BE2C (cell line): ENCODE data around the gene TAPBPL.
"Not testable (repeated sequence)": the region's sequence is repeated elsewhere in the genome, so short reads cannot be mapped to it uniquely, and the experiment has no call there.

Experiments used
- DNase-seq: peaks from one replicate; pipeline ENCODE4 v3.0.0-alpha.2; 2020
- H3K27me3 ChIP-seq: fragments of 250-450 bp; sonication (Bioruptor Pico); 2 replicates; pipeline ENCODE4 v1.5.1; 2020; ENCODE audit warnings: mild to moderate bottlenecking
- H3K36me3 ChIP-seq: fragments of 250-450 bp; sonication (Bioruptor Pico); 2 replicates; pipeline ENCODE4 v1.5.1; 2020; ENCODE audit warnings: mild to moderate bottlenecking
- H3K4me1 ChIP-seq: fragments of 250-450 bp; sonication (Bioruptor Pico); 2 replicates; pipeline ENCODE4 v1.5.1; 2020
- H3K4me3 ChIP-seq: 2 replicates; pipeline ENCODE4 v1.5.1; 2011; ENCODE audit warnings: low read depth, low read length
- H3K9me3 ChIP-seq: fragments of 250-450 bp; sonication (Bioruptor Pico); 2 replicates; pipeline ENCODE4 v1.5.1; 2020
- TF ChIP-seq, protein P1 (sequence below): IDR thresholded peaks from 2 replicates; pipeline ENCODE4 v1.5.1; 2012; ENCODE audit warnings: mild to moderate bottlenecking, low read depth, low read length

The TAPBPL gene

DNA sequence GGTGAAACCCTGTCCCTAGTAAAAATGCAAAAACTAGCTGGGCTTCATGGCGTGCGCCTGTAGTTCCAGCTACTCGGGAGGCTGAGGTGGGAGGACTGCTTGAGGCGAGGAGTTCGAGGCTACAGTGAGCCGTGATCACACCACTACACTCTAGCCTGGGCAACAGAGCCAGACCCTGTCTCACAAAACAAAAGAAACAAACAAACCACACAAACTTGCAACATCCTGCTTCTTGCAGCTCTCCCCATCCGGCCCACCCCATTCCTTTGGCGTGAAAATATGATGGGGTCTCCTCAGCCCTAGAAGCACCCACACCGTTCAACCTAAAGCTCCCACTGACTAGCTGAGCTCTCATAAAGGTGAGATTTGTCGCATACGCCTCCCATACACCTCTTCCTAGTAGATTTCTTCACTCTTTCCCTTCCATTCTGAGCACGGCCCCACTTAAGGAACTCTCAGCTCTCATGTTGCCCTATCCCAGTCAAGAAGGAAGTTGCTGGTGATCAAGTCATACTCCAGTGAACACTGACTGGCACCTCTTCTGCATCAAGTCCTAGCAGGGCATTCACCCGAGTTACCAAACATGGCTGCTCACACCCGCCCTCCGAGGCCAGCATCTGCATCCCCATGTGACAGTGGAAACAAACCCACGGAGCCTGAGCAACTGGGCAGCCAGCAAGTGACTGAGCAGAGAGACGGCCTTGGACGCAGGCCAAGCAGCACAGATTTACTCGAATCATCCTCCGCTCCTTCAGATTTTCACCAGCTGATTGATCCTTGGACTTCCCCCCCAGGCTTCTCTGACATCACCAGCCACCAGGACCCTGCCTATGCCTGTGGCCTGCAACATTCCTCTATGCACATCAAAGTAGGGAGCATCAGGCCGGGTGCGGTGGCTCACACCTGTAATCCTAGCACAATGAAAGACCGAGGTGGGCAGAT, 26.0 kb upstream of the TAPBPL start:
- H3K4me1 ChIP-seq: peaks cover 4% of the 10 kb centered on the region; the same call in 1 of the 2 replicates
- DNase-seq: no peak
- no peaks in the 10 kb centered on the region for H3K27me3 ChIP-seq
- TF ChIP-seq, protein P1, sequence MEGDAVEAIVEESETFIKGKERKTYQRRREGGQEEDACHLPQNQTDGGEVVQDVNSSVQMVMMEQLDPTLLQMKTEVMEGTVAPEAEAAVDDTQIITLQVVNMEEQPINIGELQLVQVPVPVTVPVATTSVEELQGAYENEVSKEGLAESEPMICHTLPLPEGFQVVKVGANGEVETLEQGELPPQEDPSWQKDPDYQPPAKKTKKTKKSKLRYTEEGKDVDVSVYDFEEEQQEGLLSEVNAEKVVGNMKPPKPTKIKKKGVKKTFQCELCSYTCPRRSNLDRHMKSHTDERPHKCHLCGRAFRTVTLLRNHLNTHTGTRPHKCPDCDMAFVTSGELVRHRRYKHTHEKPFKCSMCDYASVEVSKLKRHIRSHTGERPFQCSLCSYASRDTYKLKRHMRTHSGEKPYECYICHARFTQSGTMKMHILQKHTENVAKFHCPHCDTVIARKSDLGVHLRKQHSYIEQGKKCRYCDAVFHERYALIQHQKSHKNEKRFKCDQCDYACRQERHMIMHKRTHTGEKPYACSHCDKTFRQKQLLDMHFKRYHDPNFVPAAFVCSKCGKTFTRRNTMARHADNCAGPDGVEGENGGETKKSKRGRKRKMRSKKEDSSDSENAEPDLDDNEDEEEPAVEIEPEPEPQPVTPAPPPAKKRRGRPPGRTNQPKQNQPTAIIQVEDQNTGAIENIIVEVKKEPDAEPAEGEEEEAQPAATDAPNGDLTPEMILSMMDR: no peak
- H3K36me3 ChIP-seq: no peaks in the 10 kb centered on the region
- H3K9me3 ChIP-seq: no peaks in the 10 kb centered on the region
- no peak overlapping the region for H3K4me3 ChIP-seq

DNA sequence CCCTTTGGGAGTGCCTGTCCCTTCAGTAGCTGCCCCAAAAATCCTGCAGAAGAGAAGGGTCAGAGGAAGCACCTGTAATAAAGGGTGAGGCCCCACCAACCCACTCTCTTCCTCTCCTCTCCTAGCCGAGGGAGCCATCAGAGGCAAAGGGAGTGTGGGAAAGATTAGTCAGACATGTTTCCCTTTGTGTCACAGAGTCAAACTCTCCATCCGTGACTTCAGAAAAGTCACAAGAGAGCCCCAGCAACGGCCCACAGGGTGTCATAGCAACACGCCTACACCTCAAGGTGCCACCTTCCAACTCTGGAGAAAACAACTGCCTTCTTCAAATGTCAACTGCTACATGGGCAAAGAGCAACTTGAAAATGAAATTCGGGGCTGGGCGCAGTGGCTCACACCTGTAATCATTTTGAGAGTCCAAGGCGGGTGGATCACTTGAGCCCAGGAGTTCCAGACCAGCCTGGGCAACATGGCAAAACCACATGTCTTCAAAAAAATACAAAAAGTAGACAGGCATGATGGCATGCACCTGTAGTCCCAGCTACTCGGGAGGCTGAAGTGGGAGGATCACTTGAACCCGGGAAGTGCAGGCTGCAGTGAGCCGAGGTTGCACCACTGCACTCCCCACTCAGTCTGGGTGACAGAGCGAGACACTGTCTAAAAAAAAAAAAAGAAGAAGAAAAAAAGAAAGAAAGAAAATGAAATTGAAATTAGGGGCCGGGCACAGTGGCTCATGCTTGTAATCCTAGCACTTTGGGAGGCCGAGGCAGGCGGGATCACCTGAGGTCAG, 24.8 kb upstream of the TAPBPL start:
- H3K4me1 ChIP-seq: peaks cover 4% of the 10 kb centered on the region; the same call in 1 of the 2 replicates
- TF ChIP-seq, protein P1: no peak
- H3K36me3 ChIP-seq: no peaks in the 10 kb centered on the region
- H3K9me3 ChIP-seq: no peaks in the 10 kb centered on the region
- DNase-seq: no peak
- no peak overlapping the region for H3K4me3 ChIP-seq
- no peaks in the 10 kb centered on the region for H3K27me3 ChIP-seq

DNA sequence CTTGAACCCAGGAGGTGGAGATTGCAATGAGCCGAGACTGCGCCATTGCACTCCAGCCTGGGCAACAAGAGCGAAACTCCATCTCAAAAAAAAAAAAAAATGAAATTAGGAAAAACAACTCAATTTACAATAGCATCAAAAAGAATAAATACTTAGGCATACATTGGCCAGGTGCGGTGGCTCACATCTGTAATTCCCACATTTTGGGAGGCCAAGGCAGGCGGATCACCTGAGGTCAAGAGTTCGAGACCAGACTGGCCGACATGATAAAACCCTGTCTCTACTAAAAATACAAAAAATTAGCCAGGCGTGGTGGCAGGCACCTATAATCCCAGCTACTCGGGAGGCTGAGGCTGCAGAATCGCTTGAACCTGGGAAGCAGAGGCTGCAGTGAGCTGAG, 24.0 kb upstream of the TAPBPL start:
- not testable (repeated sequence) for H3K27me3 ChIP-seq, H3K9me3 ChIP-seq, H3K4me3 ChIP-seq, H3K36me3 ChIP-seq, DNase-seq, H3K4me1 ChIP-seq

DNA sequence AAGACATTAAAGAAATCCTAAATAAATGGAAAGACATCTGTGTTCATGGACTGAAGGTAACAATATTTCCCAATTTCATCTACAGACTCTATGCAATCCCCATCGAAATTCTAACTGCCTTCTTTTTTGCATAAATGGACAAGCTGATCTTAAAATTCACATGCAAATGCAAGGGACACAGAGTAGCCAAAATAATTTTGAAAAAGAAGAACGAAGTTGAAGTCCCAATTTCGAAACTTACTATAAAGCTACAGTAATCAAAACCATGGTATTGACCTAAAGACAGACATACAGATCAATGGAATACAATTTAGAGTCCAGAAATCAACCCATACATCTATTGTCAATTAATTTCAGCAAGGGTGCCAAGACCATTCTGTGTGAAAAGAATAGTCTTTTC, 23.5 kb upstream of the TAPBPL start:
- DNase-seq: no peak
- peaks cover 4% of the 10 kb centered on the region; the same call in 1 of the 2 replicates for H3K4me1 ChIP-seq

DNA sequence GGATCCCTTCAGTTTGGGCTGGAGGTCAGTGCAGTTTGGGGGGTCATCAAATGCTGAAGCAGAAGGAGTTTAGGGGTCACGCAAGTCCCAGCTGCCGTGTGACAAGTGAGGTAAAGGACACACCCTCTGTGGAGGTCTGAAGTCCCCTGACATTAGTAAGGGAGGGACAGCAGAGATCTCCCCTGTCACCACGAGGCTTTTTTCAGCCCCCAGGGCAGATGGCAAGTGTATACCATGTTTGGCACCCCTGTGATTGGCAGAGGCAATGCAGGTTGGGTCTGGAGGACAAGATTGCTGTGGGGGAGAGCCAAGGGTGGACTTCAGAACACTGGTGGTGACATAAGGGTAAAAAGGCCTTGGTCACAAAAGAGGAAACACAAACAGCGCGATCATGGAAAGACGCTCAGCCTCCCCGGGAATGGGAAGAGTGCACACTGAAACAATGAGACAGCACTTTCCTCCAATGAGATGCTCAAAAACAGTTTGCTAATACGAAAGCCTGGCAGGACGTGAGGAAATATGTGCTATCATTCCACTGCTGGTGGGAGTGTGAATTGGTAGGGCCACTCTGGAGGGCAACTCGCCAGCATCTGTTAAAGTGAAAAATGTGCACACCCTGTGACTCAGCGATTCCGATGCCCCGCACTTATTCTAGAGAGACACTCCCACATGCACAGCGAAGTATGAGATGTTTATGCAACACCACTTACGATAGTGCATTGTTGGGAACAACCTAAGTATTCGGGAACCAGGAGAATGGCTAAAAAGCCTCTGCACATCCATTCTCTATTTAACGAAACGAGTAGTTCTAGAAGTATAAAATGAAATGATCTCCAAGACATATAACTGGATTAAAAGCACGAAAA, 21.5 kb upstream of the TAPBPL start:
- Histone ChIP-seq H3K4me1 (peaks cover 4% of the 10 kb centered on the region; the same call in 1 of the 2 replicates), H3K27me3 (no peaks in the 10 kb centered on the region), H3K9me3 (no peaks in the 10 kb centered on the region), H3K4me3 (no peak overlapping the region), H3K36me3 (no peaks in the 10 kb centered on the region)
- peak; percentile 36 for DNase-seq
- TF ChIP-seq, protein P1: no peak

More for the DNA sequence above, 23.5 kb upstream of the TAPBPL start:
- Histone ChIP-seq H3K27me3 (no peaks in the 10 kb centered on the region), H3K4me3 (no peak overlapping the region), H3K36me3 (no peaks in the 10 kb centered on the region), H3K9me3 (no peaks in the 10 kb centered on the region)
- TF ChIP-seq, protein P1: no peak

DNA sequence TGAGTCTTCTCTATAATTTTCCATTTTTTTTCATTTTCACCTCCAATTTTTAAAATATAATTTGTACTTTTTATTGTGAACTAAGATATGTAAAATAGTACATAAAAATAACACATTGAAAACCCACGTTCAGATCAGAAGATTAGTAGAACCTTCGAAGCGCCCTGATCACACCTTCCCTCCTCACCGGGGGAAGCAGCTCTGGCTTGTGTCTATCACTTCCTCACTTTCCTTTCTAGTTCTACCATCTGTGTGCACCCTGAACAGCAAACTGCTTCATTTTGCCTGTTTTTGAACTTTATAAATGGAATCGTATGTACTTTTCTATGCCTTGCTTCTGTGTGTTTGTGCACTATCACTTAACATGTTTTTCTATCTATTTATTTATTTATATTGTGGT, 18.9 kb upstream of the TAPBPL start:
- Histone ChIP-seq H3K9me3 (no peaks in the 10 kb centered on the region), H3K4me3 (no peak overlapping the region), H3K27me3 (no peaks in the 10 kb centered on the region), H3K36me3 (no peaks in the 10 kb centered on the region), H3K4me1 (peaks cover 4% of the 10 kb centered on the region; the same call in 1 of the 2 replicates)
- TF ChIP-seq, protein P1: no peak
- DNase-seq: no peak
